ENCODE measurements around the gene HECTD1.
"Not testable (repeated sequence)": the region's sequence is repeated elsewhere in the genome, so short reads cannot be mapped to it uniquely, and the experiment has no call there.

HECTD1 gene

DNA sequence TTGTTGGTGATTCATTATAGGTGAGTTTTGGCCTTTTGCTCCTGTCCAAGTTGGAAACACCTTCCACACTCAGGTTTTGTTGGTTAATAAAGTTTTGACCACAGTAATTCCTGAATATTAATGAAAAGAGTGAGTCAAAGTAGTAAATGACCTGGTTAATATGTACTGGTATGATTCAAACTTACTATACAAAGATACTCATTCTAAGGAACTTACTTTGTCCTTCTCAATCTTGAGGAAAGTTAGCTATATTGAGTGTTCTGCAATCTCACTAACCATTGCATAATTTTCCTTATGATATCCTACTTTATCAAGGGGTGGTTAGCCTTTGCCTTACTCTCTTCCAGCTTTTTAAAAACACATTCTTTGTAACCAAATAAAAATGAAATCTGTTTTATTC is 20.9 kb upstream of the HECTD1 start:
- DNase-seq (ENCODE audit: low read depth, low spot score), result no peak

DNA sequence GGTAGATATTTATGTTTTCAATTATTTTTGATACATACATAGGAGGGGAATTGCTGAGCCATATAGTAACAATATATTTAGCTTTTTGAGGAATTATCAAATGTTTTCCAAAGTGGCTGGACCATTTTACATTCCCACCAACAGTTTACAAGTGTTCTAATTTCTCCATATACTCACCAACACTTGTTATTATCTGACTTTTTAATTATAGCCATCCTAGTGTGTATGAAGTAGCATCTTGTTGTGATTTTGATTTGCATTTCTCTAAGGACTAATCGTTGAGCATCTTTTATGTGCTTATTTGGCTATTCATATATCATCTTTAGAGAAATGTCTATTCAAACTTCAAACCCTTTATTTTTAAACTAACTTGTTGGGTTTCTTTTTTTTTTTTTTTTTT is 17.2 kb upstream of the HECTD1 start:
- no peak for DNase-seq (ENCODE audit: low read depth, low spot score)

DNA sequence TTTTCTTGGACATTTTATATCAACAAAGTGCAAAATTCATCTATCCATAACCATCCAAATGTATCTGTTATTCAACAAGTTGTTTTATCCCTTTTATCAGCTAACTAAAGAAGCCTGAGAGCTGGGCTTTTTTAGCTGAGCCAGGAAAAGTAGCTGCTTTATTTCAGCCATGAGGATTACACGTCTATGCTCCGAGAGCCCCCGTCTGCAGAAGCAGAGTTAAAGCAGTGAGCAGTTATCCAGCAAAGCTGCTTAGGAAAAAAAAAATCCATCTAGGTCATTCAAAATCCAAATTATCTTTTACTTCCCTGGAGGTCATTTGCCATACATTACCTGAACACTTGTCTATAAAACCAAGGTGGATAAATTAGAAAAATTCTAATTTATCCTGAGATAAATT is 15.7 kb upstream of the HECTD1 start:
- no peak for DNase-seq (ENCODE audit: low read depth, low spot score)

DNA sequence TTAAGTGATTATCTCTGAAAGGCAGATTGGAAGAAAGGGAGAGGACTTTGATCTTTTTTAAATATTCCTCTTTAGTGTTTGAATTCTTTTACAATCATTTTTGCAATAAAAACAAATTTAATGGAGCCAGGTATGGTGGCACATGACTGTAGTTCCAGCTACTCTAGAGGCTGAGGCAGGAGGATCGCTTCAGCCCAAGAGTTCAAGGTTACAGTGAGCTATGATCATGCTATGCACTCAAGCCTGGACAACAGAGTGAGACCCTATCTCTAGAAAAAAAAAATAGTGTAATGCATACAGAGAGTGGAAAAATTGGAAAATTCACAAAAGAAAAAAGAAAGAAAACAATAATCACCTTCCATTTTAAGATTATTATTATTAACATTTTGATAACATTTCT is 15.2 kb upstream of the HECTD1 start:
- DNase-seq (ENCODE audit: low read depth, low spot score), result no peak

DNA sequence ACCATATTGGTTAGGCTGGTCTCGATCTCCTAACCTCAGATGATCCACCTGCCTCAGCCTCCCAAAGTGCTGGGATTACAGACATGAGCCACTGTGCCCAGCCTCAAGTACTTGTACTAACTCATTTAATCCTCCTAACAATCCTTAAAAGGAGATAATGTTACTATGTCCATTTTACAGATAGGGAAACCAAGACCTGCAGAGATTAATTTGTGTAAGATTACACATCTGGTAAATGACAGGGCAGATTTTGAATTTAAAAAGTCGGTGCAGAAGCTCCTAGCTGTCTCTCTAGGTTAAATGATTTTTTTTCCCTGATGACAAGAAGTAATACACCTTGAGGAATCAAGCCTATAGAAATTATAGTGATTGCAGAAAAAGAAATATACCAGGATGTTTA is 13.7 kb upstream of the HECTD1 start:
- no peak for DNase-seq (ENCODE audit: low read depth, low spot score)

GRCh38 chr14:31219169-31219568 is 11.6 kb upstream of the HECTD1 start:
- DNase-seq (ENCODE audit: low read depth, low spot score), result no peak

DNA sequence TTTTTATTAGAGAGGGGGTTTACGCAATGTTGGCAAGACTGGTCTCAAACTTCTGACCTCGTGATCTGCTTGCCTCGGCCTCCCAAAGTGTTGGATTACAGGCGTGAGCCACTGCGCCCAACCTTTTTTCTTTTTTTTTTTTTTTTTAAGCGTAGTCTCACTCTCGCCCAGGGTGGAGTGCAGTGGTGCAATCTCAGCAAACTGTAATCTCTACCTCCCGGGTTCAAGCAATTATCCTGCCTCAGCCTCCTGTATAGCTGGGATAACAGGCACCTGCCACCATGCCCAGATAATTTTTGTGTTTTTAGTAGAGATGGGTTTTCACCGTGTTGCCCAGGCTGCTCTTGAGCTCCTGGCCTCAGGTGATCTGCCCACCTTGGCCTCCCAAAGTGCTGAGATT is 8.8 kb upstream of the HECTD1 start:
- DNase-seq (ENCODE audit: low read depth, low spot score), result no peak

GRCh38 chr14:31212893-31213292 is 5.3 kb upstream of the HECTD1 start:
- DNase-seq (ENCODE audit: low read depth, low spot score), result no peak

DNA sequence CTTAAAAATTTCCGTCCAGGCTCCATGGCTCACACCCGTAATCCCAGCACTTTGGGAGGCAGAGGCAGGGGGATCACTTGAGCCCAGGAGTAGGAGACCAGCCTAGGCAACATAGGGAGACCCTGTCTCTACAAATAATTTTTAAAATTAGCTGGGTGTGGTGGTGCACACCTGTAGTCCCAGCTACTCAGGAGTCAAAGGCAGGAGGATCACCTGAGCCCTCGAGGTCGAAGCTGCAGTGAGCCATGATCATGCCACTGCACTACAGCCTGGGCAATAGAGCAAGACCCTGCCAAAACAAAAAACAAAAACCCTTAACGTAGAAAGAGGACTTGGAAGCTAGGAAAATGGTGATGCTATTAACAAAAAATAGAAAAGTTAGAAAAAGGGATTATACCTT is 2.0 kb upstream of the HECTD1 start:
- no peak for DNase-seq (ENCODE audit: low read depth, low spot score)

DNA sequence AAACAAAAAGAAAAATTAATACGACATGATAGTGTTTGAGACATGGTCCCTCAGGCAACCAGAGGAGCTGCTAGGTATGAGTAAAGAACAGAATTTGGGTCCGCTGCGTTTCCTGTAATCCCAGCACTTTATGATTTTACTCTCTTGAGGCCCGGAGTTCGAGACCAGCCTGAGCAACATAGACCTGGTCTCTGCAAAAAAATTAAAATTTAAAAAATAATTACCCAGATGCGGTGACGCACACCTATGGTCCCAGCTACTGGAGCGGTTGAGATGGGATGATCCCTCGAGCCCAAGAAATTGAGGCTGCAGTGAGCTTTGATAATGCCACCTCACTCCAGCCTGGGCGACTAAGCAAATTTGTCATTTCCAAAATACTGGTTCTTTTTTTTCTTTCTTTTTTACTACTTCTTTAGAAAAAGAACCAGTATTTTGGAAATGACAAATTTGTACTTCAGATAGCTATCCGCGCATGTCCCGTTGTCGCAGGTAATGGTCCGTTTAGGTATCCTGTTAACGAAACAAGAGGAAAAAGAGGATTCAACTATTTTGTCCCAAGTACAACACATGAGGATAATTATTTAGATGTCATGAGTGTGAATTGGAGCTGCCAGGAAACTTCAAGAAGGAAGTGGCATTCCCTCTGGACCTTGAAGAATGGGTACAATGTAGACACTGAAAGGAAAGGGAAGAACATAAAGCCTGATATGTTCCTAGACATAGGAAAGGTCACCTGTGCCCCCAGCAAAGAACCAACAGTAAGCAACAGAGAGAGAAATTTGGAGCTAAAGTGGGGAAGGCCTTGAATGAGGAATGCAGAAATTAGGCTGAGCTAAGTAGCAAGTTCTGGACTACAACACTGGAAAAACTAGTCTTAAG is 1.2 kb upstream of the HECTD1 start:
- no peak for DNase-seq (ENCODE audit: low read depth, low spot score)

DNA sequence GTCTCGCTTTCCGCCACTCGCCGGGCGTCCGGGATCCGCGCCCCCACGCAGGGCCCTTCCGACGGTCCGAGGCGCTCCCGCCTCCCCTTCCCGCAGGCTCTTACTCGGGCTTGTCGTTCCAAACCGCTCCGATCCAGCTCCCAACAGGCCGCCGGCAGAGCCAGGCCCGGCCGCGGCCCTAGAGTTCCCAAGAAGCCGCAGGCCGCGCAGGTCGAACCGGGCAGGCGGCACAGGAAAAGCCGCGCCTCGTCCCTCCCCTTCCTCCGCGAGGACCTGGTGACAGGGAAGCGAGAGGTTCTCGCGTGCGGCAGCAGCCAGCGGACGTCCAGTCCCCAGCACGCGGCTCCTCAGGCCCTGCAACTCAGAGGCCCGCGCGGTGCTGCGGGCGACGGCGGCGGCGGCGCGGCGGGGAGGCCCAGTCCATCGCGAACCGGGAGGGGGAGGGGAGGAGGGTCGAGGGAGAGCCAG is 272 bp downstream of the HECTD1 start:
- no peak for DNase-seq (ENCODE audit: low read depth, low spot score)

GRCh38 chr14:31206536-31207286 is 882 bp downstream of the HECTD1 start:
- DNase-seq (ENCODE audit: low read depth, low spot score), result no peak

DNA sequence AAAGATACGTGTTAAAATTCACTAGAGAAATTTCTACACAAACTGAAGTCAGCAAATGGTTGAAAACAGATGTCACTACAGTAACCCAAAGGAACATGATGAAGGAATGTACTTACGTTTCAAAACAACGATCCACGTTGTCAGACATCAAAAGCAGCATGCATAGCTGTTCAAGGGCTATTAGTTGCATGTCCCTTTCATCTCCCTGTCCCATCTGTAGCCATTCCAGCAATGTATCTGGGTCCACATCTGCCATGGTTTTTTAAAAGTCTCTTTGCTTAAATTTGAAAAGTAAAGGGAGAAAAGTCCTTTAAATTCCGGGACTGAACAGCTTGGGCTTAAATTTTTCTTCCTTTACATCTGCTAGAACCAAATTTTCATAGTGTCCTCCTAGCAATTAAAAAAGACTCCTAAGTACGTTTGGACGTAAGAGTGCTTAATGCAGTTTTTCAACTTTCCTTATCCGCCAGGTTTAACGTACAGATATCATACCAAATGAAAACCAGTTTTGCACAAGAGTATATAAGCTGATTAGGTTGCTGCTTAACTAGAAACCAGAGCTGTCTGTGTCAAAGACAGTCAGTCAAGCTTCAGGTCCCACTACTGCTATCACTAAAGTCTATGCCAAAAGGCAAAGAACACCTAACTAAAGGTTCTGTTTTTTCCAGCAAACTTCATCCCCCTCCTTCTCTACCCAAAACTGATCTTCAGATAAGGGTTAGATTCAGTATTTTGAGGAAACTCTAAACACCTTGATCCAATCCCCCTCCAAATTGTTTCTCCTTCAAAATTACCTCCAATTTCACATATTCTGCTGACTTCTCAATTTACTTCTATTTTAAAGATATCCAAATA is 1.7 kb downstream of the HECTD1 start:
- DNase-seq (ENCODE audit: low read depth, low spot score), result no peak

- no peak for DNase-seq (ENCODE audit: low read depth, low spot score)
These were observed 2.7 kb downstream of the HECTD1 start for GRCh38 chr14:31204593-31205534.

DNA sequence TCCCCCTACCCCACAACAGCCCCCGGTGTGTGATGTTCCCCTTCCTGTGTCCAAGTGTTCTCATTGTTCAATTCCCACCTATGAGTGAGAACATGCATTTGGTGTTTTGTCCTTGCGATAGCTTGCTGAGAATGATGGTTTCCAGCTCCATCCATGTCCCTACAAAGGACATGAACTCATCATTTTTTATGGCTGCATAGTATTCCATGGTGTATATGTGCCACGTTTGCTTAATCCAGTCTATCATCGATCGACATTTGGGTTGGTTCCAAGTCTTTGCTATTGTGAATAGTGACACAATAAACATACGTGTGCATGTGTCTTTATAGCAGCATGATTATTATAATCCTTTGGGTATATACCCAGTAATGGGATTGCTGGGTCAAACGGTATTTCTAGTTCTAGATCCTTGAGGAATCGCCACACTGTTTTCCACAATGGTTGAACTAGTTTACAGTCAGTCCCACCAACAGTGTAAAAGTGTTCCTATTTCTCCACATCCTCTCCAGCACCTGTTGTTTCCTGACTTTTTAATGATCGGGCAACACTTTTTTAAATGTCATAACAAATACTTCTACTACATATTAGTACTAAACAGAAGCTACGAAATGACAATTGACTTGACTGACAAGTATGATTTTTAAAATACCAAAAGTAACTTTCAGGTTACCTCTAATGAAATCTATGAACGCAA is 3.5 kb downstream of the HECTD1 start:
- not testable (repeated sequence) for DNase-seq (ENCODE audit: low read depth, low spot score)

DNA sequence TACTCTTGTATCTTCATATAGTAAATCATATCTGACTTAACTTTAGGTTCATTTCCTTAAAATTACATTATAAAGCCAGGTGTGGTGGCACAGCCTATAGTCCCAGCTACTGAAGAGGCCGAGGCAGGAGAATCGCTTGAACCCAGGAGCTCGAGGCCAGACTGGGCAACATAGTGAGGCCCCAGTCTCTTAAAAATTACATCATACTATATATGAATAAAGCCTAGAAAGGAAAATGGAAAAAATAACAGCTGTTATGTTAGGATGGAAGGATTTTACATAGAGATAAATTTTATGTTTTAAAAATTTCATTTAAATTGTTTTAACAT is 4.2 kb downstream of the HECTD1 start:
- no peak for DNase-seq (ENCODE audit: low read depth, low spot score)

- DNase-seq (ENCODE audit: low read depth, low spot score), result no peak
These were observed 6.5 kb downstream of the HECTD1 start for GRCh38 chr14:31201111-31201510.

DNA sequence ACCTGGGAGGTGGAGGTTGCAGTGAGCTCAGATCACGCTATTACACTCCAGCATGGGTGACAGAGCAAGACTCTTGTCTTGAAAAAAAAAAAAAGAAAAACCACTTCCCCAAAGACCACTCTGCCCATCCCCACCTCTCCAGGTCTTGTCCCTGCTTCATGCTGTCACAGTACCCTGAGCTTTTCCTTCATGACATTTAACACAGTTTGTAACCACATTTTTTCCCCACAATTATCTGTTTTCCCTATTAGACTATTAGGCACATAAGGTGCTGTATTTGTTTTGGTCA is 6.9 kb downstream of the HECTD1 start:
- no peak for DNase-seq (ENCODE audit: low read depth, low spot score)

GRCh38 chr14:31197671-31198070 is 9.9 kb downstream of the HECTD1 start:
- DNase-seq (ENCODE audit: low read depth, low spot score), result no peak

DNA sequence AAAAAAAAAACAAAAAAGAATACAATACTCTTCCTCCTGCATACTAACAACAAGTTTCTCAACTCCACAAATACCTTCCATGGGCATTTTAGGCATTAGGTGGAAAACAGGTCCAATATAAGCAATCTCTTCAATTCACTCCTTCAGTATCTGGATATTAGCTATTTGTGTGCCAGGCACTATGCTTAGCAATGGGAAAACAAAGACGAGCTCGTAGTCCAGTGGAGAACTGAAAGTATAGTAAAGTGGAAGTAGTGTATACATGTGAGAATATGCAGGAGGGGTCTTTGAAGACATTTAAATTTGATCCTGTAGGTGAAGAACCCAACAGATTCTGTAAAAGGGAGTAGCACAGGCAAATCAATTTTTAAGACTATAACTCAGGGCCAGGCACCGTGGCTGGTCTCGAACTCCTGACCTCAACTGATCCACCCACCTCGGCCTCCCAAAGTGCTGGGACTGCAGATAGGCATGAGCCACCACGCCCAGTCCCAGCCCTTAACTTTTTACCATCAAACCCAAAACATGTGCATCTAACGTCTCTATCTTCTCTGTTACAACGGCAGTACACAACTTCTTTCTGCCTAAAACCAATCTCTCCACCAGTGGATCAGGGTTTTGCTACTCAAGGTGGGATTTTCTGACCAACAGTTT is 10.6 kb downstream of the HECTD1 start:
- no peak for DNase-seq (ENCODE audit: low read depth, low spot score)

All from iPS DF 19.7 (cell line).